ENCODE measurements around the gene USP37.
A peak's percentile ranks its signal among the peaks of the same experiment; 100 is the strongest.

The USP37 gene

DNA sequence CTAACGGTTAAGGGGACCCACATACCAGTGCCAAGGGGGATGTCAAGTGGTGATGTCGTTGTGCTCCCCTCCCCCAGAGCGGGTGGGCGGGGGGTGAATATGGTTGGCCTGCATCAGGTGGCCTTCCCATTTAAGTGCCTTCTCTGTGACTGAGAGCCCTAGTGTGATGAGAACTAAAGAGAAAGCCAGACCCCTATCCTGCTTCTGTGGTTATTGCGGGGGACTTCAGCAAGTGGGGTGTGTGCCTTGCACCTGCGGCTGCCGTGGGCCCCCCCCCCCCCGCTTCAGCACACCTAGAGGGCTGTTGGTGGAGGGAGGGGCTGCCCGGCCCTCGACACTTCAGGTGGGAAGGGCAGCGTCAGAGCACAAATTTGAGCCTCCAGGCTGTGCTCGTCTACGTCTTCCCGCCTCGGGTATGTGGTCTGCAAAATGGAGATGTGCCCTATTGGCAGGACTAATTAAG lies 162.4 kb downstream of the USP37 start:
- DNase-seq (ENCODE audit: low read depth) = no peak

DNA sequence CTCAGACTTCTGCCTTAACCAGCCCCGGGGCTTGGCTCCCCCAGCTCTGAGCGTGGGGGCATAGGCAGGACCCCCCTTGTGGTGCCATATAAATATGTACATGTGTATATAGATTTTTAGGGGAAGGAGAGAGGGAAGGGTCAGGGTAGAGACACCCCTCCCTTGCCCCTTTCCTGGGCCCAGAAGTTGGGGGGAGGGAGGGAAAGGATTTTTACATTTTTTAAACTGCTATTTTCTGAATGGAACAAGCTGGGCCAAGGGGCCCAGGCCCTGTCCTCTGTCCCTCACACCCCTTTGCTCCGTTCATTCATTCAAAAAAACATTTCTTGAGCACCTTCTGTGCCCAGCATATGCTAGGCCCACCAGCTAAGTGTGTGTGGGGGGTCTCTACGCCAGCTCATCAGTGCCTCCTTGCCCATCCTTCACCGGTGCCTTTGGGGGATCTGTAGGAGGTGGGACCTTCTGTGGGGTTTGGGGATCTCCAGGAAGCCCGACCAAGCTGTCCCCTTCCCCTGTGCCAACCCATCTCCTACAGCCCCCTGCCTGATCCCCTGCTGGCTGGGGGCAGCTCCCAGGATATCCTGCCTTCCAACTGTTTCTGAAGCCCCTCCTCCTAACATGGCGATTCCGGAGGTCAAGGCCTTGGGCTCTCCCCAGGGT lies 162.9 kb downstream of the USP37 start:
- no peak for TF ChIP-seq CTCF (conservative IDR thresholded peaks at IDR 0.05; ENCODE audit: low read depth, low read length)
- no peak overlapping the region for H3K4me3 ChIP-seq (ENCODE audit: low read length)
- no peak for DNase-seq (ENCODE audit: low read depth)

More for the DNA sequence above, 162.4 kb downstream of the USP37 start:
- TF ChIP-seq CTCF (conservative IDR thresholded peaks at IDR 0.05; ENCODE audit: low read depth, low read length) = no peak
- peak overlapping the region; percentile 47 for H3K4me3 ChIP-seq (ENCODE audit: low read length)

- no peak for DNase-seq (ENCODE audit: low read depth)
- H3K4me3 ChIP-seq (ENCODE audit: low read length) = no peak overlapping the region
- TF ChIP-seq CTCF (conservative IDR thresholded peaks at IDR 0.05; ENCODE audit: low read depth, low read length) = no peak
Measured at GRCh38 chr2:218404351-218405085, 163.6 kb downstream of the USP37 start.

GRCh38 chr2:218403810-218404209 lies 164.3 kb downstream of the USP37 start:
- DNase-seq (ENCODE audit: low read depth) = no peak
- H3K4me3 ChIP-seq (ENCODE audit: low read length) = no peak overlapping the region
- TF ChIP-seq CTCF (conservative IDR thresholded peaks at IDR 0.05; ENCODE audit: low read depth, low read length) = no peak

GRCh38 chr2:218402911-218403411 lies 165.2 kb downstream of the USP37 start:
- TF ChIP-seq CTCF (conservative IDR thresholded peaks at IDR 0.05; ENCODE audit: low read depth, low read length) = no peak
- no peak for DNase-seq (ENCODE audit: low read depth)
- no peak overlapping the region for H3K4me3 ChIP-seq (ENCODE audit: low read length)

DNA sequence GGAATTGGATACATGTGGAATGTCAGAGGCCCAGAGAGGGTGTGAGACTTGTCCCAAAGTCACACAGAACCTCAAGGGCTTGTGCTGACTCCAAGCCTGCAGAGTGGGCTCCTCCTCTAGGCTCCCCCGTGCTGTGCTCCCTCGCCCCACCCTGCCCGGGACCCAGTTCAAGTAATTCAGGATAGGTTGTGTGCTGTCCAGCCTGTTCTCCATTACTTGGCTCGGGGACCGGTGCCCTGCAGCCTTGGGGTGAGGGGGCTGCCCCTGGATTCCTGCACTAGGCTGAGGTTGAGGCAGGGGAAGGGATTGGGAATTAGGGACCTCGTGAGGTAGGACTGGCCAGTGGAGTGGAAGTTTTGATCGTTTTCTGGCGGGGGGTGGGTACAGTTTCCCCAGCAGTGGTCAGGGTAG lies 165.7 kb downstream of the USP37 start:
- TF ChIP-seq CTCF (conservative IDR thresholded peaks at IDR 0.05; ENCODE audit: low read depth, low read length) = no peak
- DNase-seq (ENCODE audit: low read depth) = no peak
- no peak overlapping the region for H3K4me3 ChIP-seq (ENCODE audit: low read length)

All from retinal pigment epithelial cell (primary cell).